Lung microvascular endothelial cell (primary cell): ENCODE results near the gene ZNF398. TPM values are rescaled to one million over a fixed set of nuclear protein-coding genes. Genes with fewer than 3 reads are reported as not detected.
"Not testable (repeated sequence)": the region's sequence is repeated elsewhere in the genome, so short reads cannot be mapped to it uniquely, and the experiment has no call there.

Experiments used
- DNase-seq, 2 donors: peaks; one replicate each; pipeline versions ENCODE4 v3.0.0 to v3.0.0-alpha.2; 2010; ENCODE audit warnings: low read depth in 2 of 2
- total RNA-seq: library from RNA; depleted of rRNA; stranded (reverse); fragments of >200 nt; gene quantifications from 2 replicates; pipeline ENCODE4 v1.2.1, GENCODE V29; 2014

The ZNF398 gene
- total RNA-seq, 1 donor from 2014 or later = 5.2 TPM

GRCh38 chr7:149223761-149224160, 76.5 kb downstream of the ZNF398 start:
- DNase-seq = no peak

GRCh38 chr7:149224352-149224751, 77.1 kb downstream of the ZNF398 start:
- DNase-seq = no peak

DNA sequence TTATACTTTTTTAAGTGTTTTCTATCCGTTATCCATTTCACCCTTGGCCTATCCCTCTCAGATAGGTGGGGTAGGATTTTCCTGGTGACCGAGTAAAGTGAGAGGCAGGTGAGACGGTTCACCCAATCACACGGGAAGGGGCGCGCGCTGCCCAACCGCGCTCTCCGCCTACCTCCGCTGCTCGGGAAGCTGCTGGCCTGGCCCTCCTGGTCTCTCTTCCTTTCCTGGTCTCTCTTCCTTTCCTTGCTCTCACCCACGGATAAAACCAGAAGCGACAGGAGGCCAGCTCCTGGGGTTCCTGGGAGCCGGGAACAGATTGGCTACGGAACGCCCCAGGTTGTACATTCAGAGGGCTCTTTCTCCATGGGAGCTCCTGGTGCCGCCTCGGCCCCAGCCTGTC, 77.9 kb downstream of the ZNF398 start:
- DNase-seq = no peak

DNA sequence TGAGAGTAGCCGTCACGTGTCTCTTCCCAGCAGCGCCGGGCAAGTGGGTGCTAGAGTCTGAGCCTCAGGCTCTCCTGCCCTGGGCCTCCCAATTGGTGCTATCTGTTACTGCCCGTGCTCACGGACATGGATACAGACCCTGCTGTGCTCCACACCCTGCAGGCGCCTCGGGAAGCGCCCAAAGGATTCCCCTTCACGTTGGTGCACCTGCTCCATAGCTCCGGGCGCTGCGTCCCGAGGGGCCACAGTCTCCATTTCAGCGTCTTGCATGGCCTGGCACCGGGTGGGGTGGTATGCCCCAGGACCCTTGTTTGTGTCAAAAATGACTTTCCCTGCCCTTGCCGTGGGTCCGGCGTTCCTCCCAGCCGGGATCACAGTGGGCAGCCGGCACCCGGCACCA, 78.4 kb downstream of the ZNF398 start:
- no peak for DNase-seq

DNA sequence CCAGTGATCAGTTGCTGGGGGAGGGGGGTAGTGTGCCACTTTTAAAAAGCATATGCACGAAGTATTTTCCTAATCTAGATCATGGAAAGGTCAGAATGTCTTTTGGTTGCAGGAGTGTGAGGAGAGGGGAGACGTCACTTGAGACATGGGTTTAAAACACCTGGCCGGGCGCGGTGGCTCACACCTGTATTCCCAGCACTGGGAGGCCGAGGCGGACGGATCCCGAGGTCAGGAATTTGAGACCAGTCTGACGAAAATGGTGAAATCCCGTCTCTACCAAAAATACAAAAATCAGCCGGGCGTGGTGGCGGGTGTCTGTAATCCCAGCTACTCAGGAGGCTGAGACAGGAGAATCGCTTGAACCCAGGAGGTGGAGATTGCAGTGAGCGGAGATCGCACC, 79.1 kb downstream of the ZNF398 start:
- not testable (repeated sequence) for DNase-seq

GRCh38 chr7:149226840-149227494, 79.7 kb downstream of the ZNF398 start:
- no peak for DNase-seq

DNA sequence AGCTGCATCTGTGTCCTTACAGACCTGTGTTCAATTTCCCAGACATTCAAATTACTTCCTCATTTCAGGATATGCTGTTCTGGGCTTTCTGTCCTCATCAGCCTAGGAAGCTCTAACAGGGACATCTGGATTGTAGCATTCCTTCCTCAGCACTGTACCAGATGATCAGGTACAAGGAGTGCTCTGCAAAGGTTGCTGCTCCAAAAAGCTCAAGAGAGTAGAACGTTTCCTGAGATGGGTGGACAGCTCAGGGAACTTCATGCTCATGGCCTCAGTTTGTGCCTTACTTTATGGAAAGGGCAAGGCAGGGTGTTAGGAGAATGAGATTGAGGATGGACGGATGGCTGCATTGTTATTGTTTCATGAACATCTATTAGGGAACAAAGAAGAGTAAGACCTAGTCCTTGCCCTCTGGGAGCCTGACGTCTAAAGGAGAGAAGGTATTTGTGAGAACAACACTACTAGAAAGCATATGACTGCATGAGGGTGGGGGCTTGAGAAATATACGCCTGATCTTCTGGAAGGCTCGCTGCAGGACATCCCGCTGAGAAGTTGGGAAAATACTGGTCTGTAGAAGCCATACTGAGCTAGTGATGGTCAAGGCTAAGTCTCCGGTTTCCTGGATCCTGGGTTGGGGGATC, 81.7 kb downstream of the ZNF398 start:
- no peak for DNase-seq

- no peak for DNase-seq
Observed at GRCh38 chr7:149229526-149229925, 82.3 kb downstream of the ZNF398 start.

- no peak for DNase-seq
Observed at GRCh38 chr7:149232362-149232761, 85.1 kb downstream of the ZNF398 start.

Other genes with a start within 250 kb of the ZNF398 start
- 210 and 258 TPM in 2 replicates for gene PDIA4, start 118.9 kb upstream of the ZNF398 start, total RNA-seq
- gene ZNF786, start 56.7 kb upstream of the ZNF398 start, total RNA-seq = 3.3 and 6.2 TPM in 2 replicates
- gene ZNF425, start 21.1 kb upstream of the ZNF398 start, total RNA-seq = 1.5 and 1.8 TPM in 2 replicates
- gene ZNF282, start 48.1 kb downstream of the ZNF398 start, total RNA-seq = 20.9 and 21.4 TPM in 2 replicates
- gene ZNF212, start 92.2 kb downstream of the ZNF398 start, total RNA-seq = 3.4 and 3.5 TPM in 2 replicates
- gene ZNF783, start 114.7 kb downstream of the ZNF398 start, total RNA-seq = 2.4 and 4.8 TPM in 2 replicates